T-helper 2 cell treated with Interferon-gamma antibody and Interleukin-4, amounts not matched to agents 5 μg/mL and 100 μg/mL, for 36 hours (primary cell): ENCODE data around the gene DCC.

Experiments used
- DNase-seq: peaks from one replicate; pipeline ENCODE4 v3.0.0; 2021; ENCODE audit warnings: low spot score
- H3K27ac Mint-ChIP-seq: one replicate; pipeline ENCODE4 v1.8.0; 2021; ENCODE audit warnings: mild to moderate bottlenecking, mixed read lengths
- H3K27me3 Mint-ChIP-seq: one replicate; pipeline ENCODE4 v1.8.0; 2021; ENCODE audit warnings: low read depth, mixed read lengths
- H3K36me3 Mint-ChIP-seq: one replicate; pipeline ENCODE4 v1.8.0; 2021; ENCODE audit warnings: low read depth, mixed read lengths
- H3K4me1 Mint-ChIP-seq: one replicate; pipeline ENCODE4 v1.8.0; 2021; ENCODE audit warnings: low read depth, mixed read lengths
- H3K4me3 Mint-ChIP-seq: one replicate; pipeline ENCODE4 v1.8.0; 2022; ENCODE audit warnings: mild to moderate bottlenecking, moderate library complexity, mixed read lengths
- H3K9me3 Mint-ChIP-seq: one replicate; pipeline ENCODE4 v1.8.0; 2021; ENCODE audit warnings: mixed read lengths

DCC gene

GRCh38 chr18:53319628-53320027 lies 979.6 kb downstream of the DCC start:
- no peaks in the 10 kb centered on the region for H3K4me1 Mint-ChIP-seq
- H3K4me3 Mint-ChIP-seq = no peak overlapping the region
- no peaks in the 10 kb centered on the region for H3K27me3 Mint-ChIP-seq
- DNase-seq = no peak
- peaks cover 40% of the 10 kb centered on the region for H3K9me3 Mint-ChIP-seq
- H3K36me3 Mint-ChIP-seq = no peaks in the 10 kb centered on the region
- H3K27ac Mint-ChIP-seq = no peak overlapping the region

GRCh38 chr18:53322163-53322562 lies 982.2 kb downstream of the DCC start:
- Mint-ChIP-seq H3K4me3 (no peak overlapping the region), H3K36me3 (no peaks in the 10 kb centered on the region), H3K4me1 (no peaks in the 10 kb centered on the region)

GRCh38 chr18:53324353-53324752 lies 984.4 kb downstream of the DCC start:
- H3K9me3 Mint-ChIP-seq = peaks cover 27% of the 10 kb centered on the region
- no peaks in the 10 kb centered on the region for H3K36me3 Mint-ChIP-seq
- no peak overlapping the region for H3K4me3 Mint-ChIP-seq
- H3K4me1 Mint-ChIP-seq = no peaks in the 10 kb centered on the region
- no peak overlapping the region for H3K27ac Mint-ChIP-seq
- H3K27me3 Mint-ChIP-seq = no peaks in the 10 kb centered on the region
- no peak for DNase-seq

More at GRCh38 chr18:53322163-53322562, 982.2 kb downstream of the DCC start:
- Mint-ChIP-seq H3K27me3 (no peaks in the 10 kb centered on the region), H3K9me3 (peaks cover 33% of the 10 kb centered on the region), H3K27ac (no peak overlapping the region)
- DNase-seq = no peak

GRCh38 chr18:53360501-53361443 lies 1020.8 kb downstream of the DCC start:
- H3K9me3 Mint-ChIP-seq = peaks cover 25% of the 10 kb centered on the region
- no peaks in the 10 kb centered on the region for H3K36me3 Mint-ChIP-seq
- H3K27me3 Mint-ChIP-seq = no peaks in the 10 kb centered on the region
- no peaks in the 10 kb centered on the region for H3K4me1 Mint-ChIP-seq
- H3K4me3 Mint-ChIP-seq = no peak overlapping the region
- DNase-seq = no peak
- no peak overlapping the region for H3K27ac Mint-ChIP-seq

- Mint-ChIP-seq H3K36me3 (no peaks in the 10 kb centered on the region), H3K4me3 (no peak overlapping the region), H3K9me3 (peaks cover 11% of the 10 kb centered on the region), H3K27ac (no peak overlapping the region), H3K27me3 (no peaks in the 10 kb centered on the region), H3K4me1 (no peaks in the 10 kb centered on the region)
- DNase-seq = no peak
These were observed 1035.6 kb downstream of the DCC start for GRCh38 chr18:53375621-53376020.

- no peaks in the 10 kb centered on the region for H3K27me3 Mint-ChIP-seq
- H3K9me3 Mint-ChIP-seq = peaks cover 12% of the 10 kb centered on the region
- H3K4me3 Mint-ChIP-seq = no peak overlapping the region
- no peak for DNase-seq
- H3K4me1 Mint-ChIP-seq = no peaks in the 10 kb centered on the region
- no peak overlapping the region for H3K27ac Mint-ChIP-seq
- H3K36me3 Mint-ChIP-seq = no peaks in the 10 kb centered on the region
These were observed 1040.2 kb downstream of the DCC start for GRCh38 chr18:53380063-53380639.

GRCh38 chr18:53382870-53383269 lies 1042.9 kb downstream of the DCC start:
- H3K4me1 Mint-ChIP-seq = no peaks in the 10 kb centered on the region
- H3K27me3 Mint-ChIP-seq = no peaks in the 10 kb centered on the region
- no peak overlapping the region for H3K27ac Mint-ChIP-seq
- DNase-seq = no peak
- no peak overlapping the region for H3K4me3 Mint-ChIP-seq
- H3K36me3 Mint-ChIP-seq = no peaks in the 10 kb centered on the region
- H3K9me3 Mint-ChIP-seq = peaks cover 16% of the 10 kb centered on the region

GRCh38 chr18:53385889-53386288 lies 1045.9 kb downstream of the DCC start:
- no peak overlapping the region for H3K27ac Mint-ChIP-seq
- no peak for DNase-seq
- H3K36me3 Mint-ChIP-seq = no peaks in the 10 kb centered on the region
- H3K4me1 Mint-ChIP-seq = no peaks in the 10 kb centered on the region
- no peak overlapping the region for H3K4me3 Mint-ChIP-seq
- peaks cover 17% of the 10 kb centered on the region for H3K9me3 Mint-ChIP-seq
- no peaks in the 10 kb centered on the region for H3K27me3 Mint-ChIP-seq

- H3K27me3 Mint-ChIP-seq = no peaks in the 10 kb centered on the region
- no peaks in the 10 kb centered on the region for H3K4me1 Mint-ChIP-seq
- DNase-seq = no peak
- H3K27ac Mint-ChIP-seq = no peak overlapping the region
- peaks cover 20% of the 10 kb centered on the region for H3K9me3 Mint-ChIP-seq
- no peaks in the 10 kb centered on the region for H3K36me3 Mint-ChIP-seq
- no peak overlapping the region for H3K4me3 Mint-ChIP-seq
These were observed 1047.6 kb downstream of the DCC start for GRCh38 chr18:53387581-53387980.

- H3K27me3 Mint-ChIP-seq = no peaks in the 10 kb centered on the region
- H3K4me1 Mint-ChIP-seq = no peaks in the 10 kb centered on the region
- no peak overlapping the region for H3K4me3 Mint-ChIP-seq
- H3K27ac Mint-ChIP-seq = no peak overlapping the region
- no peak for DNase-seq
- peaks cover 5% of the 10 kb centered on the region for H3K9me3 Mint-ChIP-seq
- no peaks in the 10 kb centered on the region for H3K36me3 Mint-ChIP-seq
These were observed 1062.7 kb downstream of the DCC start for GRCh38 chr18:53402670-53403069.

- Mint-ChIP-seq H3K9me3 (no peaks in the 10 kb centered on the region), H3K4me3 (no peak overlapping the region), H3K36me3 (no peaks in the 10 kb centered on the region), H3K4me1 (no peaks in the 10 kb centered on the region), H3K27me3 (no peaks in the 10 kb centered on the region), H3K27ac (no peak overlapping the region)
- no peak for DNase-seq
These were observed 1068.3 kb downstream of the DCC start for GRCh38 chr18:53408271-53408670.

GRCh38 chr18:53411511-53411910 lies 1071.5 kb downstream of the DCC start:
- DNase-seq = no peak
- no peaks in the 10 kb centered on the region for H3K4me1 Mint-ChIP-seq
- no peaks in the 10 kb centered on the region for H3K36me3 Mint-ChIP-seq
- H3K27me3 Mint-ChIP-seq = no peaks in the 10 kb centered on the region
- H3K27ac Mint-ChIP-seq = no peak overlapping the region
- H3K4me3 Mint-ChIP-seq = no peak overlapping the region
- H3K9me3 Mint-ChIP-seq = peaks cover 3% of the 10 kb centered on the region

- Mint-ChIP-seq H3K4me3 (no peak overlapping the region), H3K9me3 (peaks cover 3% of the 10 kb centered on the region), H3K27me3 (no peaks in the 10 kb centered on the region), H3K4me1 (no peaks in the 10 kb centered on the region), H3K27ac (no peak overlapping the region), H3K36me3 (no peaks in the 10 kb centered on the region)
- no peak for DNase-seq
These were observed 1077.0 kb downstream of the DCC start for GRCh38 chr18:53417003-53417402.

- no peak overlapping the region for H3K4me3 Mint-ChIP-seq
- H3K36me3 Mint-ChIP-seq = no peaks in the 10 kb centered on the region
- H3K9me3 Mint-ChIP-seq = no peaks in the 10 kb centered on the region
- H3K4me1 Mint-ChIP-seq = no peaks in the 10 kb centered on the region
- DNase-seq = no peak
- no peaks in the 10 kb centered on the region for H3K27me3 Mint-ChIP-seq
- H3K27ac Mint-ChIP-seq = no peak overlapping the region
These were observed 1081.9 kb downstream of the DCC start for GRCh38 chr18:53421869-53422268.
